B cell (primary cell): ENCODE results near the gene RASSF8. TPM values are rescaled to one million over a fixed set of nuclear protein-coding genes. Genes with fewer than 3 reads are reported as not detected.

Experiments used
- ATAC-seq: fragments of 200-7000 bp; cut with Tn5 transposase; one replicate; pipeline ENCODE4 v1.10.0; 2021; ENCODE audit warnings: low read depth, mild to moderate bottlenecking, moderate number of reproducible peaks, moderate library complexity
- CTCF ChIA-PET: fragments of 350-600 bp; sonication (Branson Sonifier 250); formaldehyde crosslinking; loops from one replicate; lab custom pipeline; 2021; ENCODE audit warnings: antibody characterized with exemption, inconsistent platforms; lab: Charles Lee
- POLR2A ChIA-PET: fragments of 350-600 bp; sonication (Branson Sonifier 250); formaldehyde crosslinking; loops from one replicate; lab custom pipeline; 2021; ENCODE audit warnings: antibody characterized with exemption; lab: Charles Lee
- DNase-seq: peaks from one replicate; pipeline ENCODE4 v3.0.0; 2013
- H2AFZ ChIP-seq: 2 replicates; pipeline ENCODE4 v1.6.1; 2012; ENCODE audit warnings: mild to moderate bottlenecking, low read depth, low read length; ENCODE audit not compliant: insufficient read depth, poor library complexity, severe bottlenecking
- H3K27ac ChIP-seq, 2 donors: 1 replicate in 1 of 2; 2 replicates in 1 of 2; pipeline ENCODE4 v1.5.1; 2012 to 2013; ENCODE audit warnings: low read length in 2 of 2, mild to moderate bottlenecking in 2 of 2, moderate library complexity in 1 of 2
- H3K27me3 ChIP-seq, 4 experiments: fragments of 200-600 bp in 1 of 4; sonication (generic) in 1 of 4; replicated peaks in 1 of 4; 1 replicate in 2 of 4; 2 replicates in 2 of 4; pipeline versions ENCODE4 v1.6.1 to v1.7.0; 2013 to 2016; ENCODE audit warnings: low read length in 3 of 4, mild to moderate bottlenecking in 2 of 4, mixed read lengths in 1 of 4, moderate library complexity in 1 of 4; ENCODE audit not compliant: insufficient read depth in 4 of 4, control insufficient read depth in 3 of 4; ENCODE audit errors: control extremely low read depth in 1 of 4
- H3K36me3 ChIP-seq, 2 experiments: replicated peaks in 1 of 2; 1 replicate in 1 of 2; 2 replicates in 1 of 2; pipeline versions ENCODE4 v1.6.1 to v1.7.1; 2013; ENCODE audit warnings: low read length in 1 of 2; ENCODE audit not compliant: insufficient read depth in 2 of 2, control insufficient read depth in 1 of 2; ENCODE audit errors: control extremely low read depth in 1 of 2, extremely low read depth in 1 of 2
- H3K4me1 ChIP-seq, 2 donors: fragments of 200-600 bp in 1 of 2; sonication (generic) in 1 of 2; 1 replicate in 1 of 2; 2 replicates in 1 of 2; pipeline versions ENCODE4 v1.5.1 to v1.6.1; 2013 to 2017; ENCODE audit warnings: low read length in 2 of 2; ENCODE audit not compliant: control insufficient read depth in 2 of 2, insufficient read depth in 2 of 2
- H3K4me2 ChIP-seq: replicated peaks from 2 replicates; pipeline ENCODE3; 2012; ENCODE audit warnings: mild to moderate bottlenecking, low read depth, low read length; ENCODE audit not compliant: poor library complexity, severe bottlenecking
- H3K4me3 ChIP-seq, 5 experiments: fragments of 200-600 bp in 1 of 5; sonication (generic) in 1 of 5; 1 replicate in 3 of 5; 2 replicates in 2 of 5; pipeline versions ENCODE4 v1.5.1 to v1.7.0; 2011 to 2016; ENCODE audit warnings: low read length in 4 of 5, mild to moderate bottlenecking in 4 of 5, low read depth in 2 of 5, control low read depth in 1 of 5, moderate library complexity in 1 of 5; ENCODE audit not compliant: insufficient read depth in 1 of 5; ENCODE audit errors: control extremely low read depth in 1 of 5, extremely low read depth in 1 of 5
- H3K79me2 ChIP-seq: fragments of 200-600 bp; sonication (generic); one replicate; pipeline ENCODE4 v1.6.0; 2016; ENCODE audit warnings: low read length; ENCODE audit not compliant: control insufficient read depth, insufficient read depth
- H3K9ac ChIP-seq: fragments of 200-600 bp; sonication (generic); 2 replicates; pipeline ENCODE4 v1.6.1; 2017; ENCODE audit warnings: mild to moderate bottlenecking, low read length, moderate library complexity
- H3K9me3 ChIP-seq, 3 donors: one replicate each; pipeline versions ENCODE4 v1.6.1 to v1.7.1; 2013; ENCODE audit warnings: low read length in 2 of 3; ENCODE audit not compliant: control insufficient read depth in 2 of 3, insufficient read depth in 1 of 3; ENCODE audit errors: control extremely low read depth in 1 of 3
- H4K20me1 ChIP-seq: 2 replicates; pipeline ENCODE4 v1.6.0; 2012; ENCODE audit warnings: mild to moderate bottlenecking, low read length; ENCODE audit not compliant: insufficient read depth, control insufficient read depth, poor library complexity, severe bottlenecking
- H3K27ac Mint-ChIP-seq: one replicate; pipeline ENCODE4 v1.8.0; 2021; ENCODE audit warnings: mixed read lengths
- H3K27me3 Mint-ChIP-seq: one replicate; pipeline ENCODE4 v1.8.0; 2021; ENCODE audit warnings: mixed read lengths
- H3K4me1 Mint-ChIP-seq: one replicate; pipeline ENCODE4 v1.8.0; 2021; ENCODE audit warnings: mixed read lengths
- H3K4me3 Mint-ChIP-seq: one replicate; pipeline ENCODE4 v1.8.0; 2021; ENCODE audit warnings: mixed read lengths
- H3K9me3 Mint-ChIP-seq: one replicate; pipeline ENCODE4 v1.8.0; 2022; ENCODE audit warnings: mixed read lengths; ENCODE audit not compliant: insufficient read depth
- EZH2 ChIP-seq: IDR thresholded peaks from 2 replicates; pipeline ENCODE4 v1.6.1; 2012; ENCODE audit warnings: borderline replicate concordance, low read depth, mild to moderate bottlenecking, moderate library complexity, low read length; ENCODE audit not compliant: insufficient read depth, poor library complexity, severe bottlenecking
- WGBS: methylation state at CpG from one replicate; pipeline ENCODE4 v1.1.5; 2013; ENCODE audit warnings: missing lambda C conversion rate; ENCODE audit not compliant: insufficient coverage; 5-methylcytosine and 5-hydroxymethylcytosine counted together
- intact Hi-C: fragments of 100-400 bp; cut with micrococcal nuclease; formaldehyde crosslinking; loops from one replicate; pipeline ENCODE4 v1.10.0; 2022
- polyA plus RNA-seq: library from polyadenylated mRNA; depleted of rRNA; stranded (reverse); fragments of >200 nt; gene quantifications from 2 replicates; pipeline ENCODE4 v1.2.3, GENCODE V29; 2012
- total RNA-seq, 2 donors: library from RNA; stranded (reverse); fragments of 120-200 nt in 1 of 2; gene quantifications; 1 replicate in 1 of 2; 2 replicates in 1 of 2; pipeline versions ENCODE4 v1.2.3 to v1.2.4, GENCODE V29; 2013 to 2022
- TF ChIP-seq, protein P1 (sequence below): fragments of 200-600 bp; IDR thresholded peaks from one replicate; pipeline ENCODE4 v1.8.0; 2022; ENCODE audit warnings: antibody characterized with exemption, mild to moderate bottlenecking

Gene RASSF8
- total and polyA plus RNA-seq, 2 donors (not counting 1 experiment from before 2014, with no cell fraction given), result 0.01 to 0.49 TPM

DNA sequence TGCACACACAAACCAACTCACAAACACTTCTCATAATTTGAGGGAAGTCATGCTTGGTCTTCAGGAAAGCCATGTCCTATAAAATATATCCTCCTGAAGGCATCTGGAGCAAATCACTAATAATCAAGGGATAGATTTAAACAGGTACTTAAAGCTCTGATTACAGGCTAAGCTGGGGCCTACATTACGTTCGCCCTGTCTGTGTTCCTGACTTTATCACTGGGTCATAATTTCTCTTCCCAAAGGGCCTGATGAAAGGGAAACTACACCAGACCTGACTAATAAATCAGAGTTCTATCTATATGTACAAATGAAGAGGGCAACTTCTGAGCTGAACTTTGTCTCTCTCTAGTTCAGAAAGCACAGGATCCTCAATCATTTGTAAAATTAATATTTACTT is 43.9 kb upstream of the RASSF8 start:
- no peaks in the 10 kb centered on the region for H3K4me1 Mint-ChIP-seq
- ATAC-seq (no peak), DNase-seq (no peak)
- no peak for TF ChIP-seq EZH2
- TF ChIP-seq, protein P1, sequence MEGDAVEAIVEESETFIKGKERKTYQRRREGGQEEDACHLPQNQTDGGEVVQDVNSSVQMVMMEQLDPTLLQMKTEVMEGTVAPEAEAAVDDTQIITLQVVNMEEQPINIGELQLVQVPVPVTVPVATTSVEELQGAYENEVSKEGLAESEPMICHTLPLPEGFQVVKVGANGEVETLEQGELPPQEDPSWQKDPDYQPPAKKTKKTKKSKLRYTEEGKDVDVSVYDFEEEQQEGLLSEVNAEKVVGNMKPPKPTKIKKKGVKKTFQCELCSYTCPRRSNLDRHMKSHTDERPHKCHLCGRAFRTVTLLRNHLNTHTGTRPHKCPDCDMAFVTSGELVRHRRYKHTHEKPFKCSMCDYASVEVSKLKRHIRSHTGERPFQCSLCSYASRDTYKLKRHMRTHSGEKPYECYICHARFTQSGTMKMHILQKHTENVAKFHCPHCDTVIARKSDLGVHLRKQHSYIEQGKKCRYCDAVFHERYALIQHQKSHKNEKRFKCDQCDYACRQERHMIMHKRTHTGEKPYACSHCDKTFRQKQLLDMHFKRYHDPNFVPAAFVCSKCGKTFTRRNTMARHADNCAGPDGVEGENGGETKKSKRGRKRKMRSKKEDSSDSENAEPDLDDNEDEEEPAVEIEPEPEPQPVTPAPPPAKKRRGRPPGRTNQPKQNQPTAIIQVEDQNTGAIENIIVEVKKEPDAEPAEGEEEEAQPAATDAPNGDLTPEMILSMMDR, result no peak
- H3K36me3 ChIP-seq, result no peaks in the 10 kb centered on the region
- H3K4me1 ChIP-seq, result no peaks in the 10 kb centered on the region
- H2AFZ ChIP-seq, result no peak overlapping the region
- no peaks in the 10 kb centered on the region for H3K9me3 ChIP-seq
- ChIA-PET POLR2A (no interaction called here), CTCF (no interaction called here)
- H4K20me1 ChIP-seq, result no peaks in the 10 kb centered on the region
- no peak overlapping the region for H3K27ac ChIP-seq
- H3K4me3 Mint-ChIP-seq, result no peak overlapping the region
- no peak overlapping the region for H3K27ac Mint-ChIP-seq
- peaks cover 10% of the 10 kb centered on the region for H3K27me3 Mint-ChIP-seq
- no peaks in the 10 kb centered on the region for H3K9me3 Mint-ChIP-seq
- H3K4me3 ChIP-seq, result no peak overlapping the region
- no peaks in the 10 kb centered on the region for H3K79me2 ChIP-seq
- H3K9ac ChIP-seq, result no peak overlapping the region
- H3K4me2 ChIP-seq, result no peak overlapping the region
- H3K27me3 ChIP-seq, result peaks cover 0 to 2% (median 0%) of the 10 kb centered on the region in 4 experiments
- intact Hi-C loops, result no loop called here
- 100% methylated on average over 2 of the region's 2 CpGs for WGBS

DNA sequence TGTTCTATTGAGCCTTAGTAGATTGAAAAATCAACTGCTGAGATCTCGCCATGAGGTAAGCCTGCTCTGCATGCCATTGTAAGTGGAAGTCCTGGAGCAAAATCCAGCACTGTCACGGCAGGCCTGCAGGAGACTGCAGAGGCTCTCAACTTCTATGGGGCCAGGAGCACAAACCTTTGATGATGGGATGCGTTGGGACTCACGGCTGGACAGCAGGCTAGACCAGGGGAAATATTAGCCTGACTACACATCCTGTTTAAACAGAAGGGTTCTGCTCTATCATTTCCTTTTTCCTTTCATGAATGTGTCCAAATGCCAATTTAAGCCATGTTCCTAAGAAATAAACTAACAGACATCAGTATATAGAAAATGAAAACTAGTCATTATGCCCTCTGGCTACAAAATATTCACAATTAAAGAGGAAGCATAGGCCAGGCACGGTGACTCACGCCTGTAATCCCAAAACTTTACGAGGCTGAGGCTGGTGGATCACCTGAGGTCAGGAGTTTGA is 33.9 kb upstream of the RASSF8 start:
- Histone ChIP-seq H3K4me1 (no peaks in the 10 kb centered on the region), H3K9me3 (no peaks in the 10 kb centered on the region), H3K27ac (no peak overlapping the region), H3K36me3 (no peaks in the 10 kb centered on the region), H2AFZ (no peak overlapping the region), H3K27me3 (no peaks in the 10 kb centered on the region), H3K9ac (no peak overlapping the region), H3K4me2 (no peak overlapping the region), H4K20me1 (no peaks in the 10 kb centered on the region), H3K79me2 (no peaks in the 10 kb centered on the region), H3K4me3 (no peak overlapping the region)
- ChIA-PET POLR2A (no interaction called here), CTCF (no interaction called here)
- intact Hi-C loops, result no loop called here
- H3K27ac Mint-ChIP-seq, result no peak overlapping the region
- H3K4me3 Mint-ChIP-seq, result no peak overlapping the region
- peaks cover 3% of the 10 kb centered on the region for H3K27me3 Mint-ChIP-seq
- H3K4me1 Mint-ChIP-seq, result no peaks in the 10 kb centered on the region
- no peak for DNase-seq
- 52% methylated on average over 4 of the region's 7 CpGs for WGBS
- no peak for ATAC-seq
- H3K9me3 Mint-ChIP-seq, result peaks cover 3% of the 10 kb centered on the region
- no peak for TF ChIP-seq EZH2
- TF ChIP-seq, protein P1, result no peak
